CD4-positive, alpha-beta memory T cell (primary cell): ENCODE measurements around the gene GFM1. TPM values are rescaled to one million over a fixed set of nuclear protein-coding genes. Genes with fewer than 3 reads are reported as not detected.

Experiments used
- CTCF ChIA-PET: fragments of 350-600 bp; sonication (Branson Sonifier 250); formaldehyde crosslinking; loops from one replicate; lab custom pipeline; 2021; ENCODE audit warnings: inconsistent platforms; ENCODE audit not compliant: partially characterized antibody; lab: Charles Lee
- POLR2A ChIA-PET: fragments of 350-600 bp; sonication (Branson Sonifier 250); formaldehyde crosslinking; loops from one replicate; lab custom pipeline; 2021; ENCODE audit not compliant: partially characterized antibody; lab: Charles Lee
- DNase-seq, 5 donors: peaks; one replicate each; pipeline versions ENCODE4 v3.0.0 to v3.0.0-alpha.2; 2020 to 2022; ENCODE audit warnings: mixed read lengths in 1 of 5
- H3K27ac ChIP-seq: one replicate; pipeline ENCODE4 v1.7.0; 2013; ENCODE audit warnings: low read depth, low read length
- H3K27me3 ChIP-seq: 2 replicates; pipeline ENCODE4 v1.7.0; 2013; ENCODE audit warnings: mild to moderate bottlenecking, low read length, moderate library complexity; ENCODE audit not compliant: insufficient read depth
- H3K36me3 ChIP-seq: 2 replicates; pipeline ENCODE4 v1.7.0; 2013; ENCODE audit warnings: mild to moderate bottlenecking, low read length, moderate library complexity; ENCODE audit not compliant: insufficient read depth
- H3K4me1 ChIP-seq: 2 replicates; pipeline ENCODE4 v1.7.0; 2013; ENCODE audit warnings: mild to moderate bottlenecking, low read length, moderate library complexity; ENCODE audit not compliant: insufficient read depth
- H3K4me3 ChIP-seq, 2 donors: one replicate each; pipeline ENCODE4 v1.7.0; 2013; ENCODE audit warnings: low read length in 2 of 2, mild to moderate bottlenecking in 1 of 2
- H3K9me3 ChIP-seq, 2 donors: one replicate each; pipeline ENCODE4 v1.7.0; 2013; ENCODE audit warnings: low read length in 2 of 2, control low read depth in 1 of 2; ENCODE audit not compliant: control insufficient read depth in 1 of 2
- H3K27ac Mint-ChIP-seq, 7 donors: one replicate each; pipeline ENCODE4 v1.8.0; 2020 to 2021; ENCODE audit warnings: mixed read lengths in 7 of 7, mild to moderate bottlenecking in 6 of 7, inconsistent platforms in 3 of 7, moderate library complexity in 3 of 7
- H3K27me3 Mint-ChIP-seq, 2 donors: one replicate each; pipeline ENCODE4 v1.8.0; 2020 to 2021; ENCODE audit warnings: mixed read lengths in 2 of 2
- H3K36me3 Mint-ChIP-seq, 2 donors: one replicate each; pipeline ENCODE4 v1.8.0; 2020 to 2021; ENCODE audit warnings: mixed read lengths in 2 of 2, inconsistent platforms in 1 of 2, mild to moderate bottlenecking in 1 of 2
- H3K4me1 Mint-ChIP-seq, 4 donors: one replicate each; pipeline ENCODE4 v1.8.0; 2020 to 2021; ENCODE audit warnings: mixed read lengths in 4 of 4, mild to moderate bottlenecking in 1 of 4
- H3K4me3 Mint-ChIP-seq, 8 donors: one replicate each; pipeline ENCODE4 v1.8.0; 2020 to 2021; ENCODE audit warnings: mixed read lengths in 8 of 8, mild to moderate bottlenecking in 7 of 8, moderate library complexity in 6 of 8, inconsistent platforms in 3 of 8
- H3K9me3 Mint-ChIP-seq, 8 donors: one replicate each; pipeline ENCODE4 v1.8.0; 2020 to 2021; ENCODE audit warnings: mixed read lengths in 8 of 8, mild to moderate bottlenecking in 5 of 8, inconsistent platforms in 3 of 8, moderate library complexity in 1 of 8
- intact Hi-C: fragments of 100-400 bp; cut with micrococcal nuclease; formaldehyde crosslinking; loops from one replicate; pipeline ENCODE4 v1.15.1; 2023
- polyA plus RNA-seq, 2 donors: library from polyadenylated mRNA; unstranded; fragments of 300-500 nt; fragmentation: Illumina TruSeq; gene quantifications; one replicate each; pipeline ENCODE4 v1.2.3, GENCODE V29; 2021
- total RNA-seq, 2 experiments: library from RNA; stranded (reverse); gene quantifications; one replicate each; pipeline ENCODE4 v1.2.3, GENCODE V29; 2021

GFM1 gene
- total and polyA plus RNA-seq, 4 experiments from 2014 or later, result 40.9 to 44.2 (median 43.2) TPM

DNA sequence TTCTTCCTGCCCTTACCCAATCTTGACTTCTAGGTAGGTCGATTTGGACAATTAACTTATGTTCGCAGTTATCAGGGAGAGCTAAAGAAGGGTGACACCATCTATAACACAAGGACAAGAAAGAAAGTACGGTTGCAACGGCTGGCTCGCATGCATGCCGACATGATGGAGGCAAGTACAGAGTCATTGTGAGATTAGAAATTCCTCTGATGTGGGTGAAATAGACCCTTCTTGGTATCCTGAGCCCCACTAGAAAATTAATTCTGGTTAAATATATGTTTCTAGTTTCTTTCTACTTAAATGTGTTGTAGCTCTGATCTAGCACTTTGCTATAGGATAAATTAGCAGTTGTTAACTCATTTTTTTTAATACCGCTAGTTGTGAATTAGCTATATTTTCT, 14.6 kb downstream of the GFM1 start:
- peaks cover 5 to 7% (median 6%) of the 10 kb centered on the region in 4 donors for H3K4me1 Mint-ChIP-seq

DNA sequence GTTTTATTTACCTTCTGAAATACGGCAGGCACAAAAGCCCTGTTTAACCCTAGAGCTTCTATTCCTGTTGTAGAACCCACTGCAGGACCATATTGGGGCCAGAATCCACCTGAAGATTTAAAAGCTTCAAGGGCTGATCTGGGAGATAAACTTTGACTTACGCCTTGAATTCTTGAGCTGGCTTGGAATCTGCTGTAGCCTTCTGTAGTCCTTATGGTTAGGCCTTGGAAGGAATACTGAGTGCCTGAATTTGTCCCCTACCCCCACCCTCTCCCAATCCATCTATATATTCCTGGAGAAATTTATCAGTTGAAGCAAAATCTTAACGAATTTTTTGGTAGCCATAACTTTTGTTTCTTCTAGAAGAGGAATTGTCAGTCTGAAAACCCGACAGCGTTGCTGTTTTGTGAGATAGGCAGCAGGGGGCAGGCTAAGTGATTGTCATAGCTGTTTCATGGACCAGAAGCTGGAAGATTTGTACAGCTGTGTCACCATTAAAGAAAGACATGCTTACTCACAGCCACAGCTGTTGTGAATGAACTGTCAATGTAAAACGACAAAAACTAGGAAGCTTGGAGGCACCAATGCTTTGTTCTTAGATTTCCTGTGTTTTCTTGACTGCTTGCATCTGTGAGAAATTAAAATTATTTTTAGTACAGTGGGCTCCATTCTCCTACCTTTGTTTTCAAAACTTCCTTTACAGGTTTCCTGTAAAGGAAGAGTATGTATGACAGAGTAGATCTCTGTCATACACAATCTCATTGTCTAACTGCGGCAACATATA, 15.3 kb downstream of the GFM1 start:
- Mint-ChIP-seq H3K27me3 (no peaks in the 10 kb centered on the region), H3K4me1 (peaks cover 5 to 9% (median 7%) of the 10 kb centered on the region in 4 donors), H3K27ac (peak overlapping the region in 6 of 7 donors; percentile 13 to 80 (median 37)), H3K36me3 (peaks cover 30 to 66% of the 10 kb centered on the region in 2 donors), H3K4me3 (no peak overlapping the region), H3K9me3 (no peaks in the 10 kb centered on the region)
- no peaks in the 10 kb centered on the region for H3K4me1 ChIP-seq
- CTCF ChIA-PET, result interaction anchor here (0.6 to 6.6 kb wide), 25 partner anchors 8 to 151 kb away, joined by 3 to 76 read pairs (median 7); partner anchors contain the start of genes GFM1, LXN, MFSD1 and MLF1
- H3K36me3 ChIP-seq, result peaks cover 41% of the 10 kb centered on the region
- POLR2A ChIA-PET, result interaction anchor here (1.0 to 3.2 kb wide), 4 partner anchors 15 to 142 kb away, joined by 3 to 14 read pairs (median 6); partner anchors contain the start of genes GFM1 and MFSD1
- intact Hi-C loops, result loop anchor here (1.0 kb wide), 3 partner anchors 13 to 132 kb away; partner anchors contain the start of gene LXN
- peak in 4 of 5 donors; percentile 48 to 55 (median 51) for DNase-seq
- H3K27me3 ChIP-seq, result no peaks in the 10 kb centered on the region
- no peaks in the 10 kb centered on the region for H3K9me3 ChIP-seq
- no peak overlapping the region for H3K4me3 ChIP-seq
- no peak overlapping the region for H3K27ac ChIP-seq

More for the DNA sequence above, 14.6 kb downstream of the GFM1 start:
- peaks cover 25 to 63% of the 10 kb centered on the region in 2 donors for H3K36me3 Mint-ChIP-seq
- Histone ChIP-seq H3K9me3 (no peaks in the 10 kb centered on the region), H3K36me3 (peaks cover 41% of the 10 kb centered on the region), H3K27me3 (no peaks in the 10 kb centered on the region), H3K27ac (no peak overlapping the region), H3K4me1 (no peaks in the 10 kb centered on the region), H3K4me3 (no peak overlapping the region)
- CTCF ChIA-PET, result interaction anchor here (0.6 to 6.6 kb wide), 20 partner anchors 8 to 147 kb away, joined by 3 to 76 read pairs (median 8); partner anchors contain the start of genes GFM1, LXN and MFSD1
- POLR2A ChIA-PET, result interaction anchor here (0.6 to 3.2 kb wide), 5 partner anchors 14 to 1038 kb away, joined by 3 to 14 read pairs (median 4); partner anchors contain the start of genes GFM1 and MFSD1
- intact Hi-C loops, result loop anchor here (1.0 kb wide), 3 partner anchors 13 to 132 kb away; partner anchors contain the start of gene LXN
- H3K27ac Mint-ChIP-seq, result peak overlapping the region in 2 of 7 donors; percentile 4 to 50
- H3K4me3 Mint-ChIP-seq, result no peak overlapping the region
- H3K27me3 Mint-ChIP-seq, result no peaks in the 10 kb centered on the region
- DNase-seq, result no peak
- no peaks in the 10 kb centered on the region for H3K9me3 Mint-ChIP-seq

DNA sequence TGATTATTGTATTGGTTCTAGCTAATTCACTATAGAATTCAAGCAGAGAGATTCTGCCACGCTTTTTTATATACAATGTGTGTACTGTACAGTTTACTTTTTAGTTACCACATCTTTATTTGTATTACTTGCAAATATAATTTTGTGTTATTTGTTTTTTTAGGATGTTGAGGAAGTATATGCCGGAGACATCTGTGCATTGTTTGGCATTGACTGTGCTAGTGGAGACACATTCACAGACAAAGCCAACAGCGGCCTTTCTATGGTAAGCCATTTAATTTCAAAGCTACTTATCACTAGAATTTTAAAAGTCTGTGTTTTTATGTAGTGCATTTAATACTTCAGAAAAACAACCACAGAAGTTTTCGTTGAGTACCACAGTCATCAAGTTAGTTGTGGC, 16.4 kb downstream of the GFM1 start:
- Histone ChIP-seq H3K4me3 (no peak overlapping the region), H3K27me3 (no peaks in the 10 kb centered on the region), H3K27ac (no peak overlapping the region), H3K4me1 (no peaks in the 10 kb centered on the region), H3K36me3 (peaks cover 48% of the 10 kb centered on the region), H3K9me3 (no peaks in the 10 kb centered on the region)
- no peak overlapping the region for H3K4me3 Mint-ChIP-seq
- peaks cover 35 to 70% of the 10 kb centered on the region in 2 donors for H3K36me3 Mint-ChIP-seq
- POLR2A ChIA-PET, result interaction anchor here (0.8 to 3.2 kb wide), 2 partner anchors 16 to 62 kb away, joined by 3 to 14 read pairs; partner anchors contain the start of gene GFM1
- DNase-seq, result no peak
- H3K9me3 Mint-ChIP-seq, result no peaks in the 10 kb centered on the region
- no peak overlapping the region for H3K27ac Mint-ChIP-seq
- H3K4me1 Mint-ChIP-seq, result peaks cover 5 to 10% (median 7%) of the 10 kb centered on the region in 4 donors
- intact Hi-C loops, result no loop called here
- CTCF ChIA-PET, result interaction anchor here (0.6 to 6.6 kb wide), 15 partner anchors 9 to 141 kb away, joined by 3 to 76 read pairs (median 10); partner anchors contain the start of genes GFM1, LXN and MFSD1
- no peaks in the 10 kb centered on the region for H3K27me3 Mint-ChIP-seq

DNA sequence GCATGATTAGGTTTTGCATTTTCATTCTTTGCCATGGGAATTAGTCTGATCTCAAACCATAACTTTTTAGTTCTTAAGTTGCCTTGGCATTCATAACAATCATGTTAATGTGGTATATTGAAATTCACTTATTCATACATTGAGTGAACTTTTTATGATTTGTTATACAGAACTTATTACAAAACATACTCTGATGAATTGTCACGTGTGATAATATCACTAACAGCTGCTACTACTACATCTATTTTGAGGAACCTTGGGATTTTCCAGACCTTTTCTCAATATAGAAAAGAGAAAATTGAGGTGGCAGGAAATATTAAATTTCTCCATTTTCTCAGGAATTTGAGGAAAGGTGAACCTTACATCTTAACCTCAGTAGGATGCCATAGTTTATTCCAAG, 18.9 kb downstream of the GFM1 start:
- no peak overlapping the region for H3K4me3 ChIP-seq
- ChIA-PET CTCF (interaction anchor here (0.9 to 6.6 kb wide), 6 partner anchors 8 to 128 kb away, joined by 3 to 68 read pairs (median 6); partner anchors contain the start of genes GFM1 and LXN), POLR2A (interaction anchor here (0.9 to 1.3 kb wide), 2 partner anchors 9 to 10 kb away, joined by 3 read pairs; partner anchors contain the start of gene LXN)

DNA sequence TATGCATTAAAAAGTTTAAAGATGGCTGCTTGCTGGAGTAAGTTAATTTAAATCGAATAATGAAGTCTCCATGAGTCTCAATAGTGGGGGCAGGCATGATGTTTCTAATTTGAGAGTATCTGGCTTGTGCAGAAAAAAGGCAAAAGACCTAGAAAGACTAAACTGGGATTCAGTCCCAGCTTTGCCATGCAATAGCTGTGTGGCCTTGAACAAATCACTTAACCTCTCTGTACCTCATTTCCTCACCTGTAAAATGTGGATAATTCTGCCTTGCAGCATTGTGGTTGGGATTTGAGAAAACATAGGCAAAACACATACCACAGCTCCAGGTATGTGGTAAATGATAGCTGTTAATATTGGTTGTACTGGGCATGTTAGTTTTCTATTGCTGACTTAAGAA, 19.5 kb downstream of the GFM1 start:
- peak overlapping the region in 1 of 7 donors; percentile 44 for H3K27ac Mint-ChIP-seq
- peaks cover 64% of the 10 kb centered on the region for H3K36me3 ChIP-seq
- no peak overlapping the region for H3K4me3 Mint-ChIP-seq

More for the DNA sequence above, 18.9 kb downstream of the GFM1 start:
- Mint-ChIP-seq H3K4me1 (peaks cover 5 to 10% (median 6%) of the 10 kb centered on the region in 4 donors), H3K27me3 (no peaks in the 10 kb centered on the region), H3K9me3 (no peaks in the 10 kb centered on the region), H3K4me3 (no peak overlapping the region), H3K27ac (peak overlapping the region in 1 of 7 donors; percentile 44), H3K36me3 (peaks cover 43 to 74% of the 10 kb centered on the region in 2 donors)
- H3K27me3 ChIP-seq, result no peaks in the 10 kb centered on the region
- no peaks in the 10 kb centered on the region for H3K4me1 ChIP-seq
- intact Hi-C loops, result no loop called here
- H3K27ac ChIP-seq, result no peak overlapping the region
- peaks cover 62% of the 10 kb centered on the region for H3K36me3 ChIP-seq
- no peak for DNase-seq
- H3K9me3 ChIP-seq, result no peaks in the 10 kb centered on the region

DNA sequence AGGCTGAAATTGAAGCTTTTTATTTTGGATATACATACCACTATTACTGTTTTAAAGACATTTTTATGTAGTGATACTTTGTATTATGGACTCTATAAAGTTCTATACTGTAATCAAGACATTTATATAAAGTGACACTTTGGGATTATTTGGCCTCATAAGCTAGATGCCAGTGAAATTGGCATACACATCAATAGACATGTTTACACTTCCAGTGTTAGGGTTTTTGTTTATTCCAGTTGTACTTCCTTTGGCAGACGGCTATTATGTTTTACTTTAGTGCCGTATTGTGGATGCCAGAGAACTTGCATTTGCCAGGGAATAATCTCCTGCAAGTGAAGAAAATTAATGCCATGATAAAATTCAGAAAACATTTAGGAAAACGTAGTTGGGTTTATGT, 22.1 kb downstream of the GFM1 start:
- Mint-ChIP-seq H3K4me3 (no peak overlapping the region), H3K27ac (no peak overlapping the region), H3K4me1 (peaks cover 2 to 16% (median 12%) of the 10 kb centered on the region in 4 donors), H3K27me3 (no peaks in the 10 kb centered on the region), H3K9me3 (no peaks in the 10 kb centered on the region), H3K36me3 (peaks cover 45 to 79% of the 10 kb centered on the region in 2 donors)
- no peak for DNase-seq
- ChIA-PET POLR2A (no interaction called here), CTCF (no interaction called here)
- Histone ChIP-seq H3K4me1 (peaks cover 7% of the 10 kb centered on the region), H3K27ac (no peak overlapping the region), H3K36me3 (peaks cover 49% of the 10 kb centered on the region), H3K9me3 (no peaks in the 10 kb centered on the region), H3K4me3 (no peak overlapping the region), H3K27me3 (no peaks in the 10 kb centered on the region)
- intact Hi-C loops, result no loop called here

More for the DNA sequence above, 19.5 kb downstream of the GFM1 start:
- H3K4me3 ChIP-seq, result no peak overlapping the region
- CTCF ChIA-PET, result interaction anchor here (1.4 to 6.6 kb wide), 5 partner anchors 7 to 1730 kb away, joined by 3 to 51 read pairs (median 6); partner anchors contain the start of genes GFM1 and LXN
- POLR2A ChIA-PET, result interaction anchor here (1.3 kb wide), 1 partner anchor 9 kb away, joined by 3 read pairs; the partner anchor contains the start of gene LXN
- peaks cover 49 to 78% of the 10 kb centered on the region in 2 donors for H3K36me3 Mint-ChIP-seq
- no peaks in the 10 kb centered on the region for H3K4me1 ChIP-seq
- no peaks in the 10 kb centered on the region for H3K9me3 ChIP-seq
- H3K9me3 Mint-ChIP-seq, result no peaks in the 10 kb centered on the region
- DNase-seq, result no peak
- peaks cover 5 to 10% (median 6%) of the 10 kb centered on the region in 4 donors for H3K4me1 Mint-ChIP-seq
- H3K27me3 Mint-ChIP-seq, result no peaks in the 10 kb centered on the region
- H3K27me3 ChIP-seq, result no peaks in the 10 kb centered on the region
- intact Hi-C loops, result no loop called here
- no peak overlapping the region for H3K27ac ChIP-seq
